ENCODE data around the gene NEURL1. TPM values are rescaled to one million over a fixed set of nuclear protein-coding genes. Genes with fewer than 3 reads are reported as not detected.

Gene NEURL1
- total RNA-seq, 1 experiment from 2014 or later: 0.10 TPM

- no peak for TF ChIP-seq TCF7L2 (IDR thresholded peaks at IDR 0.05; ENCODE audit: low read depth, low read length)
- TF ChIP-seq CTCF (IDR thresholded peaks at IDR 0.05): no peak
- TF ChIP-seq REST (IDR thresholded peaks at IDR 0.05; ENCODE audit: insufficient read depth in 1 of 2, low read depth in 2 of 2, low read length in 1 of 2): no peak
- TF ChIP-seq POLR2AphosphoS5 (IDR thresholded peaks at IDR 0.05; ENCODE audit: low read depth, low read length): no peak
- no peak for TF ChIP-seq SIN3A (IDR thresholded peaks at IDR 0.05; ENCODE audit: borderline replicate concordance, insufficient read depth, low read depth, low read length)
- no peaks in the 10 kb centered on the region for H3K9me3 ChIP-seq (ENCODE audit: control insufficient read depth, insufficient read depth, low read depth, low read length)
- ChIA-PET CTCF (interaction anchor here (0.7 kb wide), 1 partner anchor 64 kb away, joined by 4 read pairs; no protein-coding TSS in a partner anchor), POLR2A (interaction anchor here (0.7 kb wide), 1 partner anchor 299 kb away, joined by 6 read pairs; no protein-coding TSS in a partner anchor)
- H3K27ac ChIP-seq (ENCODE audit: low read length): no peak overlapping the region
- no peaks in the 10 kb centered on the region for H3K36me3 ChIP-seq (ENCODE audit: control insufficient read depth, insufficient read depth, low read length)
- ATAC-seq (no peak), DNase-seq (ENCODE audit: low read depth, low spot score) (no peak)
- H3K4me3 ChIP-seq (ENCODE audit: low read depth in 2 of 2, low read length in 2 of 2): no peak overlapping the region
- BruUV-seq (replicated peaks): no TSS peak
- in situ Hi-C loops (cut with HindIII; ENCODE audit: low pct_unique_long_range_greater_than_20kb, low sequenced_read_pairs): no loop called here
- intact Hi-C loops (cut with micrococcal nuclease; ENCODE audit: unreplicated experiment): no loop called here
- no peaks in the 10 kb centered on the region for H3K4me1 ChIP-seq (ENCODE audit: control insufficient read depth, insufficient read depth, low read length)
- H3K27me3 ChIP-seq (ENCODE audit: control insufficient read depth, insufficient read depth, low read length): peaks cover 4% of the 10 kb centered on the region; the same call in 1 of the 2 replicates
Observed at GRCh38 chr10:103528549-103528948, 35.0 kb downstream of the NEURL1 start.

GRCh38 chr10:103529539-103529938 lies 36.0 kb downstream of the NEURL1 start:
- no peaks in the 10 kb centered on the region for H3K4me1 ChIP-seq (ENCODE audit: control insufficient read depth, insufficient read depth, low read length)
- DNase-seq (ENCODE audit: low read depth, low spot score): no peak
- ATAC-seq: no peak
- H3K9me3 ChIP-seq (ENCODE audit: control insufficient read depth, insufficient read depth, low read depth, low read length): no peaks in the 10 kb centered on the region
- peaks cover 4% of the 10 kb centered on the region; the same call in 1 of the 2 replicates for H3K27me3 ChIP-seq (ENCODE audit: control insufficient read depth, insufficient read depth, low read length)
- no TSS peak for BruUV-seq (replicated peaks)
- CTCF ChIA-PET: no interaction called here
- no peak overlapping the region for H3K4me3 ChIP-seq (ENCODE audit: low read depth in 2 of 2, low read length in 2 of 2)
- in situ Hi-C loops (cut with HindIII; ENCODE audit: low pct_unique_long_range_greater_than_20kb, low sequenced_read_pairs): no loop called here
- no peak overlapping the region for H3K27ac ChIP-seq (ENCODE audit: low read length)
- intact Hi-C loops (cut with micrococcal nuclease; ENCODE audit: unreplicated experiment): no loop called here
- POLR2A ChIA-PET: no interaction called here
- H3K36me3 ChIP-seq (ENCODE audit: control insufficient read depth, insufficient read depth, low read length): no peaks in the 10 kb centered on the region
- TF ChIP-seq SIN3A (IDR thresholded peaks at IDR 0.05; ENCODE audit: borderline replicate concordance, insufficient read depth, low read depth, low read length) (no peak), REST (IDR thresholded peaks at IDR 0.05; ENCODE audit: insufficient read depth in 1 of 2, low read depth in 2 of 2, low read length in 1 of 2) (no peak), POLR2AphosphoS5 (IDR thresholded peaks at IDR 0.05; ENCODE audit: low read depth, low read length) (no peak), CTCF (IDR thresholded peaks at IDR 0.05) (no peak), TCF7L2 (IDR thresholded peaks at IDR 0.05; ENCODE audit: low read depth, low read length) (no peak)
